Ectodermal cell (in vitro differentiated cells): Measurements from ENCODE around the gene EPB41L5. TPM values are rescaled to one million over a fixed set of nuclear protein-coding genes. Genes with fewer than 3 reads are reported as not detected.
"Not testable (repeated sequence)": the region's sequence is repeated elsewhere in the genome, so short reads cannot be mapped to it uniquely, and the experiment has no call there.

Experiments
- H3K27ac ChIP-seq: 2 replicates; pipeline ENCODE4 v1.7.0; 2013; ENCODE audit warnings: mild to moderate bottlenecking, low read depth, low read length; ENCODE audit not compliant: insufficient read depth, poor library complexity, severe bottlenecking
- H3K27me3 ChIP-seq: 2 replicates; pipeline ENCODE4 v1.7.0; 2013; ENCODE audit warnings: mild to moderate bottlenecking, low read length; ENCODE audit not compliant: insufficient read depth, control insufficient read depth, poor library complexity, severe bottlenecking
- H3K36me3 ChIP-seq: one replicate; pipeline ENCODE4 v1.7.0; 2013; ENCODE audit warnings: low read length; ENCODE audit not compliant: control insufficient read depth, insufficient read depth
- H3K4me1 ChIP-seq: one replicate; pipeline ENCODE4 v1.7.0; 2013; ENCODE audit warnings: low read length; ENCODE audit not compliant: control insufficient read depth, insufficient read depth
- H3K4me3 ChIP-seq: 2 replicates; pipeline ENCODE4 v1.7.0; 2013; ENCODE audit warnings: low read depth, low read length, control low read depth; ENCODE audit not compliant: insufficient read depth
- H3K9me3 ChIP-seq: 2 replicates; pipeline ENCODE4 v1.7.0; 2013; ENCODE audit warnings: mild to moderate bottlenecking, low read length, moderate library complexity; ENCODE audit not compliant: control insufficient read depth
- WGBS, 2 experiments: methylation state at CpG; one replicate each; pipeline ENCODE4 v1.1.7; 2013; ENCODE audit warnings: missing lambda C conversion rate in 2 of 2; 5-methylcytosine and 5-hydroxymethylcytosine counted together
- polyA plus RNA-seq, 4 experiments: library from polyadenylated mRNA; stranded (reverse); fragments of 50-300 nt; gene quantifications; one replicate each; pipeline ENCODE4 v1.2.3, GENCODE V29; 2013

The EPB41L5 gene
- polyA plus RNA-seq (2013, experiment 1 of 4), result 64.3 TPM
- 82.6 TPM for polyA plus RNA-seq (2013, experiment 2 of 4)
- polyA plus RNA-seq (2013, experiment 3 of 4), result 50.8 TPM
- polyA plus RNA-seq (2013, experiment 4 of 4), result 58.2 TPM

GRCh38 chr2:120012771-120013596 lies at the start of gene EPB41L5:
TSS of gene EPB41L5 (plus strand) at chr2:120013077. CDS start at chr2:120019085, 6,008 bp downstream.
- Histone ChIP-seq H3K9me3 (no peaks in the 10 kb centered on the region), H3K4me1 (no peaks in the 10 kb centered on the region), H3K27ac (peak within 1 kb of the TSS; percentile 91), H3K4me3 (peak within 1 kb of the TSS; percentile 65), H3K36me3 (no peaks in the 10 kb centered on the region), H3K27me3 (no peaks in the 10 kb centered on the region)
- WGBS, 2 experiments, result 0% methylated on average over 104 of the region's 104 CpGs

GRCh38 chr2:119981896-119982295 lies 31.0 kb upstream of the EPB41L5 start:
- no peak overlapping the region for H3K27ac ChIP-seq
- H3K36me3 ChIP-seq, result no peaks in the 10 kb centered on the region
- no peaks in the 10 kb centered on the region for H3K27me3 ChIP-seq
- H3K4me1 ChIP-seq, result no peaks in the 10 kb centered on the region
- no peak overlapping the region for H3K4me3 ChIP-seq
- H3K9me3 ChIP-seq, result no peaks in the 10 kb centered on the region

GRCh38 chr2:119982506-119982905 lies 30.4 kb upstream of the EPB41L5 start:
- Histone ChIP-seq H3K9me3 (no peaks in the 10 kb centered on the region), H3K27me3 (no peaks in the 10 kb centered on the region), H3K4me3 (no peak overlapping the region), H3K4me1 (no peaks in the 10 kb centered on the region), H3K36me3 (no peaks in the 10 kb centered on the region), H3K27ac (no peak overlapping the region)
- 85 to 93% methylated on average over 1 to 2 of the region's 2 CpGs for WGBS, 2 experiments

GRCh38 chr2:119983108-119983507 lies 29.8 kb upstream of the EPB41L5 start:
- no peaks in the 10 kb centered on the region for H3K4me1 ChIP-seq
- WGBS, 2 experiments, result 92 to 99% methylated on average over 3 of the region's 3 CpGs
- no peak overlapping the region for H3K4me3 ChIP-seq
- H3K27ac ChIP-seq, result no peak overlapping the region
- no peaks in the 10 kb centered on the region for H3K36me3 ChIP-seq
- no peaks in the 10 kb centered on the region for H3K9me3 ChIP-seq
- H3K27me3 ChIP-seq, result no peaks in the 10 kb centered on the region

- WGBS, 2 experiments, result 90 to 96% methylated on average over 3 of the region's 3 CpGs
- Histone ChIP-seq H3K36me3 (no peaks in the 10 kb centered on the region), H3K27ac (no peak overlapping the region), H3K9me3 (no peaks in the 10 kb centered on the region), H3K4me1 (no peaks in the 10 kb centered on the region), H3K27me3 (no peaks in the 10 kb centered on the region), H3K4me3 (no peak overlapping the region)
Measured at GRCh38 chr2:119996148-119996547, 16.7 kb upstream of the EPB41L5 start.

- H3K27ac ChIP-seq, H3K4me1 ChIP-seq, H3K27me3 ChIP-seq, H3K9me3 ChIP-seq, H3K4me3 ChIP-seq, H3K36me3 ChIP-seq: not testable (repeated sequence)
- WGBS, 2 experiments, result 94 to 96% methylated on average over 54 of the region's 55 CpGs
Measured at GRCh38 chr2:119996896-119997891, 15.7 kb upstream of the EPB41L5 start.

GRCh38 chr2:120001471-120001870 lies 11.4 kb upstream of the EPB41L5 start:
- Histone ChIP-seq H3K4me3 (no peak overlapping the region), H3K9me3 (no peaks in the 10 kb centered on the region), H3K27me3 (no peaks in the 10 kb centered on the region), H3K27ac (no peak overlapping the region), H3K36me3 (no peaks in the 10 kb centered on the region), H3K4me1 (no peaks in the 10 kb centered on the region)
- 87 to 94% methylated on average over 1 of the region's 1 CpG for WGBS, 2 experiments

- H3K9me3 ChIP-seq, result no peaks in the 10 kb centered on the region
- H3K27ac ChIP-seq, result no peak overlapping the region
- H3K27me3 ChIP-seq, result no peaks in the 10 kb centered on the region
- no peaks in the 10 kb centered on the region for H3K36me3 ChIP-seq
- no peak overlapping the region for H3K4me3 ChIP-seq
- no peaks in the 10 kb centered on the region for H3K4me1 ChIP-seq
Measured at GRCh38 chr2:120004254-120004653, 8.6 kb upstream of the EPB41L5 start.

- Histone ChIP-seq H3K27ac (no peak overlapping the region), H3K4me1 (no peaks in the 10 kb centered on the region), H3K27me3 (no peaks in the 10 kb centered on the region), H3K4me3 (no peak overlapping the region), H3K36me3 (no peaks in the 10 kb centered on the region), H3K9me3 (no peaks in the 10 kb centered on the region)
- WGBS, 2 experiments, result 97% methylated on average over 11 of the region's 11 CpGs
Measured at GRCh38 chr2:120005834-120006521, 6.9 kb upstream of the EPB41L5 start.
